ENCODE measurements around the gene HIBCH.

HIBCH gene

DNA sequence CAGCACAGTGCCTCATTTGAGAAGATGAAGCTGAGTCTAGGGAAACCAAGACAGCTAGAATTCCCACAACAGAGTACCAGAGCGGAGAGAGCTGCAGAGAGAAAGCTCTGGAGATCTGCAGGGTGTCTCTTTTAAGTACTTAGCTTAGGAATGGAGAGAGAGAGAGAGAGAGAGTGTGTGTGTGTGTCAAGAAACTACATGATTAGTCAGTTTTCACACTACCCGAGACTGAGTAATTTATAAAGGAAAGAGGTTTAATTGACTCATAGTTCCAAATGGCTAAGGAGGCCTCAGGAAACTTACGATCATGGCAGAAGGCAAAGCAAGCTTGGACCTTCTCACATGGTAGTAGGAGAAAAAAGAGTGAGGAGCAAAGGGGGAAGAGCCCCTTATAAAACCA lies 64.0 kb downstream of the HIBCH start:
- no peak overlapping the region for H3K27ac ChIP-seq
- H2AFZ ChIP-seq (ENCODE audit: low read depth), result no peak overlapping the region
- no peaks in the 10 kb centered on the region for H3K79me2 ChIP-seq (ENCODE audit: insufficient read depth, low read depth)
- H3K4me2 ChIP-seq, result no peak overlapping the region
- H3K27me3 ChIP-seq (ENCODE audit: insufficient read depth, low read depth), result no peaks in the 10 kb centered on the region
- TF ChIP-seq, protein P1, sequence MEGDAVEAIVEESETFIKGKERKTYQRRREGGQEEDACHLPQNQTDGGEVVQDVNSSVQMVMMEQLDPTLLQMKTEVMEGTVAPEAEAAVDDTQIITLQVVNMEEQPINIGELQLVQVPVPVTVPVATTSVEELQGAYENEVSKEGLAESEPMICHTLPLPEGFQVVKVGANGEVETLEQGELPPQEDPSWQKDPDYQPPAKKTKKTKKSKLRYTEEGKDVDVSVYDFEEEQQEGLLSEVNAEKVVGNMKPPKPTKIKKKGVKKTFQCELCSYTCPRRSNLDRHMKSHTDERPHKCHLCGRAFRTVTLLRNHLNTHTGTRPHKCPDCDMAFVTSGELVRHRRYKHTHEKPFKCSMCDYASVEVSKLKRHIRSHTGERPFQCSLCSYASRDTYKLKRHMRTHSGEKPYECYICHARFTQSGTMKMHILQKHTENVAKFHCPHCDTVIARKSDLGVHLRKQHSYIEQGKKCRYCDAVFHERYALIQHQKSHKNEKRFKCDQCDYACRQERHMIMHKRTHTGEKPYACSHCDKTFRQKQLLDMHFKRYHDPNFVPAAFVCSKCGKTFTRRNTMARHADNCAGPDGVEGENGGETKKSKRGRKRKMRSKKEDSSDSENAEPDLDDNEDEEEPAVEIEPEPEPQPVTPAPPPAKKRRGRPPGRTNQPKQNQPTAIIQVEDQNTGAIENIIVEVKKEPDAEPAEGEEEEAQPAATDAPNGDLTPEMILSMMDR (conservative IDR thresholded peaks at IDR 0.05; ENCODE audit: low read depth, low read length), result no peak
- no peak overlapping the region for H3K4me3 ChIP-seq (IDR thresholded peaks at IDR 0.05; ENCODE audit: insufficient read depth, low read depth, low read length)
- no peak overlapping the region for H3K9ac ChIP-seq
- no peaks in the 10 kb centered on the region for H3K4me1 ChIP-seq (ENCODE audit: low read depth, poor library complexity, severe bottlenecking)
- H3K36me3 ChIP-seq (ENCODE audit: insufficient read depth), result no peaks in the 10 kb centered on the region
- H4K20me1 ChIP-seq (ENCODE audit: insufficient read depth), result no peaks in the 10 kb centered on the region

- H3K79me2 ChIP-seq (ENCODE audit: insufficient read depth, low read depth), result no peaks in the 10 kb centered on the region
- TF ChIP-seq, protein P1 (conservative IDR thresholded peaks at IDR 0.05; ENCODE audit: low read depth, low read length), result no peak
- no peak overlapping the region for H3K4me3 ChIP-seq (IDR thresholded peaks at IDR 0.05; ENCODE audit: insufficient read depth, low read depth, low read length)
- H2AFZ ChIP-seq (ENCODE audit: low read depth), result no peak overlapping the region
- H3K9ac ChIP-seq, result no peak overlapping the region
- H3K27me3 ChIP-seq (ENCODE audit: insufficient read depth, low read depth), result no peaks in the 10 kb centered on the region
- H3K27ac ChIP-seq, result no peak overlapping the region
- no peaks in the 10 kb centered on the region for H4K20me1 ChIP-seq (ENCODE audit: insufficient read depth)
- no peak overlapping the region for H3K4me2 ChIP-seq
- no peaks in the 10 kb centered on the region for H3K36me3 ChIP-seq (ENCODE audit: insufficient read depth)
- H3K4me1 ChIP-seq (ENCODE audit: low read depth, poor library complexity, severe bottlenecking), result no peaks in the 10 kb centered on the region
Observed at GRCh38 chr2:190254063-190254850, 65.4 kb downstream of the HIBCH start.

DNA sequence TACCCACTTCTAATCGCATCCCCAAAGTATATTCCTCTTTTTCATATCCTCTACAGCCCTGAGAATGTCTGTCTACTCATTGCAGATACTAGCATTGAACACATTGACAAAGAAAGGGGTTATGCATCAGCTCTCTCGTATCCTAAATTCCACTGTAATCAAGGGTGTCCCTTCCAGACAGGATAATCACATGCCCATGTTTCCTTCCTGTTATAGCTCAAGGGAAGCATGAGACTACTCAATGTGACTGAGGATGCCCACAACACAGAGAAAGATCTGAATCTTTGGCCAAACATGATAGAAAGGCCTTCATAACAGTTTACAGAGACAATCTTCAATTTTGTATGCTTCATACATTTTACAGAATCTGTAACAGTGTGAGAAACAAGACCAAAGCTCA lies 69.2 kb downstream of the HIBCH start:
- Histone ChIP-seq H3K27me3 (ENCODE audit: insufficient read depth, low read depth) (no peaks in the 10 kb centered on the region), H3K27ac (no peak overlapping the region), H3K36me3 (ENCODE audit: insufficient read depth) (no peaks in the 10 kb centered on the region), H3K4me1 (ENCODE audit: low read depth, poor library complexity, severe bottlenecking) (no peaks in the 10 kb centered on the region), H3K9ac (no peak overlapping the region), H3K4me3 (IDR thresholded peaks at IDR 0.05; ENCODE audit: insufficient read depth, low read depth, low read length) (no peak overlapping the region), H3K79me2 (ENCODE audit: insufficient read depth, low read depth) (no peaks in the 10 kb centered on the region), H2AFZ (ENCODE audit: low read depth) (no peak overlapping the region), H4K20me1 (ENCODE audit: insufficient read depth) (no peaks in the 10 kb centered on the region), H3K4me2 (no peak overlapping the region)
- TF ChIP-seq, protein P1 (conservative IDR thresholded peaks at IDR 0.05; ENCODE audit: low read depth, low read length), result no peak

GRCh38 chr2:190235551-190236075 lies 84.0 kb downstream of the HIBCH start:
- no peaks in the 10 kb centered on the region for H3K79me2 ChIP-seq (ENCODE audit: insufficient read depth, low read depth)
- TF ChIP-seq, protein P1 (conservative IDR thresholded peaks at IDR 0.05; ENCODE audit: low read depth, low read length), result no peak
- no peak overlapping the region for H3K9ac ChIP-seq
- no peak overlapping the region for H3K4me2 ChIP-seq
- H3K4me1 ChIP-seq (ENCODE audit: low read depth, poor library complexity, severe bottlenecking), result no peaks in the 10 kb centered on the region
- H3K36me3 ChIP-seq (ENCODE audit: insufficient read depth), result no peaks in the 10 kb centered on the region
- no peak overlapping the region for H3K4me3 ChIP-seq (IDR thresholded peaks at IDR 0.05; ENCODE audit: insufficient read depth, low read depth, low read length)
- H2AFZ ChIP-seq (ENCODE audit: low read depth), result no peak overlapping the region
- no peak overlapping the region for H3K27ac ChIP-seq
- H3K27me3 ChIP-seq (ENCODE audit: insufficient read depth, low read depth), result no peaks in the 10 kb centered on the region
- H4K20me1 ChIP-seq (ENCODE audit: insufficient read depth), result no peaks in the 10 kb centered on the region
